Measurements from ENCODE around the gene PIK3R2.
A peak's percentile ranks its signal among the peaks of the same experiment; 100 is the strongest.
"Not testable (repeated sequence)": the region's sequence is repeated elsewhere in the genome, so short reads cannot be mapped to it uniquely, and the experiment has no call there.

Gene PIK3R2

DNA sequence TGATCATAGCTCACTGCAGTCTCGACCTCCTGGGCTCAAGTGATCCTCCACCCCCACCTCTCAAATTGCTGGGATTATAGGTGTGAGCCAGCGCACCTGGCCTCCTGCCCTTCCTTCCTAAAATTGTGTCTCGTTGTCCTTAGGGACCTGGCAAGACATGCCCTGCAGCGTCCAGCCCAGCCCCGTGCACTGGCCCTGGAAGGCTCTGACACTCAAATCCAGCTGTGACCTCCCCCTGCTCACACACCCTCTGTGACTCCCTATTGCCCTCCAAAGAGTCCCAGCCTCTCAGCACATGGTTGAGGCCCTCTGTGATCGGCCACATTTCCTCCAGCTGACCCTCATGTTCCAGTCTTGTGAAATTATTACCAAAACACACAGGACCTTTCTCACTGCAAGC lies 45.0 kb downstream of the PIK3R2 start:
- no peak for FAIRE-seq

DNA sequence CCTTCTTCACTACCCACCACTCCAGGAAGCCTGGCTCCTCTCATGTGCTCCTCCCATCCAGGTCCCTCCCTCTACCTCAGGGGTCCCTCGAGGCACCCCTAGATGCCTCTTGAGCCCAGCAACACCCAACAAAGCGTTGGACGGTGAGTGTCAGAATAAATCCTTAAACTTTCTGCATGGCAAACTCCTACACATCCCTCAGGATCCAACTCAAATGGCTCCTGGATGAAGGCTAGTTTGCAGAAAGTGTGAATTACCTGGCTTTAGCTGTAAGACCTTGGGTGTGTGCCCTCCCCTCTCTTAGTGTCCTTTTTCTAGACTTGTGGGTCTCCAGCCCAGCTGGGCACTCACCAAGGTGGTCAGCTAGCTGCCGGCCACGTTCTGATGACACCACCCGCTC lies 45.4 kb downstream of the PIK3R2 start:
- FAIRE-seq = no peak
- no peak for DNase-seq (ENCODE audit: insufficient read length, low spot score)

More for the DNA sequence above, 45.0 kb downstream of the PIK3R2 start:
- no peak for DNase-seq (ENCODE audit: insufficient read length, low spot score)

DNA sequence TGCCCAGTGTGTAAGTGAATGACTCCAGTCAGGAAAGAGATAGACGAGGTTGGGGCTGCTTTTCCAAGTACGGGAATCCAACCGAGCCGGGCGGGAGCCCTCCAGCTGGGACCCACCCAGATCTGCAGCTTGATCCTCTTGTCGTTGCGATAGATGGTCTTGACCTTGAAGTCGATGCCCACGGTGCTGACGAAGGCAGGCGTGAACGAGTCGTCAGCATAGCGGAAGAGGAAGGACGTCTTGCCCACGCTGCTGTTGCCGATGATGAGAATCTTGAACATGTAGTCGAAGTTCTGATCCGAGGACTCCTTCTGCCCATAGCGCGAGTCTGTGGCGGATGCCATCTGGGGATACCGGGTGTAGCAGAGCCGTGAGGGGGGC lies 49.4 kb downstream of the PIK3R2 start:
- DNase-seq (ENCODE audit: insufficient read length, low spot score) (no peak), FAIRE-seq (no peak)

DNA sequence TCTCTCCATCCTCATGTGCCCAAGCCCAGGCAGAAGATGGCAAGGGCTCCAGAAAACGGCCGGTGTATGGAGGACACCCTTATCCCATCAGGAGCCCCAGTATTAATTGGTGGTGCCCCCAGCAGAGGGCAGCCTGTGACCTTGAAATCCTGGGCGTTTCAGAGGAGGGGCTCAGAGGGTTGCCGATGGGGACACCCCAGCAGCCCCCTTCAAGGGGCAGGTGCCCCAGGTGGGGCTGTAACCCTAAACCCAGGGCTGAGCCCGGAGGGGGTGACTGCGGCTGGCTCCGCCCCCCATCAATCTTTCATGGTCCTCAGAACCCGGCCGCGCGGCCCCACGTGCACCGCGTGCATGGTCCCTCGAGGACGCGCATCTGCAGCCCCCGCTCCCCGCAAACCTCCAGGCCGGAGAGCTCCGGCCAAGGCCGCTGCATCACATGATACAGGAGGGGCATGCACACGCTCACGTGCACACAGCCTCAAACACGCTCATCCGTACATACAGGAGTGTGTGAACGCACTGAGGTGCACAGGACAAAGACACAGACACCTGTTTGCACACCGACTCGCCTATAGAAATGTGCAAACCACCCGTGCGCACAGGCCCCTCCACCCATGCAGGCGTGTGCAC lies 49.9 kb downstream of the PIK3R2 start:
- DNase-seq (ENCODE audit: insufficient read length, low spot score) = no peak
- FAIRE-seq = no peak

DNA sequence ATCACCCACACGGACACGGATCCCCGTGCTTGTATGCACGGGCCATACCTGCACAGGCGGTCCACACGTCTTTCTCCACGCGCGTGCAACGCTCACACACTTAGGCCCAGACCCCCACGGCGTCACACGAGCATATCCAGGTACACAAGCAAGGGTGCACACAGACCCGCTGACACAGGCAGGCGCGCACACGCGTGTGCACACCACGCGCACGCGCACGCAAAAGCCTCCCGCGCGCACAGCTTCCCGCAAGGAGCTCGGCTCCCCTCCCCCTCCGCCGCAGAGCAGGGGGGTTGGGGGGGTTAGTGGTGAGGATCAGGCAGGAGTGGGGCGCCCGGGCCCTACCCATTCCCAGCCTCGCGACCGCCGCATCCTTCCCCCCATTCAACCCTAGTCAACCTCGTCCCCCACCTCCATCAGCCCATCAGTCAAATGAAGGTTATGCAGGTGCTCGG lies 50.5 kb downstream of the PIK3R2 start:
- DNase-seq (ENCODE audit: insufficient read length, low spot score) = no peak
- FAIRE-seq = peak; percentile 18

DNA sequence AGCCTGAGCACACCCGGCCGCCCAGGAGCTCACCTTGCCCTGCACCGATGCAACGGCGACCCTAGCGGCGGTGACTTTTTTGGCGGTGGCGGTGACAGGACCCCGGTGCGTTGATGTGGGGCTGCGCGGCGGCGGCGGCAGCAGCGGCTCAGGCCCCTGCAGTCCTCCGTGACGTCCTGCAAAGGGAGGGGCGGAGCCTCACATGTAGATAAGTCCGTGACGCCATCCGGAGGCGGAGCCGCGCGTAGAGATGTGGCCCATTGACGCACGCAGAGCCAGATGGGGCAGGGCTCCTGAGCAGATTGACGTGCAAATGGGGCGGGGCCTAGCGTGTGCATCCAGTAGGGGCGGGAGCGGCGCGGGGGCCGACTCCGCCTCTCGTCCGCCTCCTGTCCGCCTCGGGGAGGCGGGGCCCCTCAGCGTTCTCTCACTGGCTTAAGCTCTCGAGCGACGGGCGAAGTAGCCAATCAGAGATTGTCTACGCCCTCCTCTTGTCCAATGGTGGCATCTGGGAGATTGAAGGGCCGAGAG lies 51.0 kb downstream of the PIK3R2 start, which contains the start of gene RAB3A:
TSS of gene RAB3A (minus strand) at position 180 of the 531 bp plus-strand sequence. CDS start 1,302 bp downstream, outside the sequence.
- peak; percentile 99 for FAIRE-seq
- peak; percentile 99 for DNase-seq (ENCODE audit: insufficient read length, low spot score)

DNA sequence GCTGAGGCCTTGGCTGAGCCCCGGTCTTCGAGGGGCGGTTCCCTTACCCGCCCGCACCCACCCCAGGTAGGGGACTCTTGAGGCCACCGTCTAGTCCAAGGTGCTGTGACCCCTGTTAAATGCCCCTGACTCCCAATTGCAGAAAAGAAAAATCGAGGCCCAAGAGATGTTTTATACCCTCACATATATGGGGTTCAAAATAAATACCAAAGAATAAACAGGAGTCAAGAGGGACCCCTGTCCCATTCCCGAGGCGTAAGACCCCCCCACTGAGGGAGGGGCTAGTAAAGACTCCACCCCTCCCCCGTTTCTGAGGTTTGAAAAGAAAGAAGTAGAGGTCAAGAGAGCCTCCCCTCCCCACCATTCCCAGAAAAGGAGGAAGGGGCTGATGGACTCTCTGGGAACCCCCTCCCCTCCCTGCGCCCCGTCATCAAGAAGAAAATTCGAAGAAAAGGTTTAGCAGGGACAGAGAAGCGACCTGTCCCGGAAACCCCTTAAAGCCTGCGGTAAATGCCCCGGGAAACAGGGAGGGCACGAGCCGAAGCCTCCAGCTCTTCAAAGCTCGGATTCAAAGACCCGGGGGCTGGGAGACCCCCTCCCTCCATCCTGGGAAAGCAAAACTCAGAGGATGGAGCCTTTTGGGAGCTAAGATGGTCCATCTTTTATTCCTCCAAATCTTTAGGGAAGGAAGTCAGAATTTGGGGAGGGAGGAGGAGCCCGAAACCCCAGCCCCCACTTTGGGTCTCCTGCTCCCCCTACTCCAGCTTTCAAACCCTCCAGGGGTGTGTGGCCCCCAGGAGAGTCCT lies 51.6 kb downstream of the PIK3R2 start:
- FAIRE-seq = peak; percentile 28
- no peak for DNase-seq (ENCODE audit: insufficient read length, low spot score)

DNA sequence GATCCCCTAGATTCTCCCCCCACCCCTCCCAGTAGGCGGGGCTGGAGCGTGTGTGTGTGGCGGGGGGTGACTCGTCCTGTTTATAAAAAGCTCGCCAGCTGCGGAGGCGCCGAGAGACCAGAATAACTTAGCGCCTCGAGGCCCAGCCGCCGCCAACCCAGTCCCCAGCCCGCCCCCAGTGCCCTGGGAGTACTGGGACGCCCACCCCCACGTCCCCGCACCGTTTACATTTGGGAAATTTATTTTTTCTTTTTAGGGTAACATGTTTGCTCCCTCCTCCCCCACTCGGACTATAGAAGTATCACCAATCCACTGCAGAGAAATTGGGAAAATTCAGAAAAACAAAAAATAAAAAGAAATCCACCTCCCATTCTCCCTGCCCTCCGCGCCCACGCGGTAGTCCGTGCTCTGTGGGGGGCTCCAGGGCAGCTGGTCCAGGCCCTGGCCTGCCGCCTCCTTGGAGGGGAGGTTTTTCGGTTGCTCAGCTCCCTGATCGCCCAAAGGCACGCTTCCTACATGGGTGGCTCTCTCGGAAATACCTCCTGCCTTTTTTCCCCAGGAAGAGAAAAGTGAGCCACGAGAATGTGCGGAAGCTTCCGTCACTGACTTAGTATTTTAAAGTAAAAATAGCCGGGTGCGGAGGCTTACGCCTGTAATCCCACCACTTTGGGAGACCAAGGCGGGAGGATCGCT lies 52.4 kb downstream of the PIK3R2 start:
- no peak for DNase-seq (ENCODE audit: insufficient read length, low spot score)
- no peak for FAIRE-seq

DNA sequence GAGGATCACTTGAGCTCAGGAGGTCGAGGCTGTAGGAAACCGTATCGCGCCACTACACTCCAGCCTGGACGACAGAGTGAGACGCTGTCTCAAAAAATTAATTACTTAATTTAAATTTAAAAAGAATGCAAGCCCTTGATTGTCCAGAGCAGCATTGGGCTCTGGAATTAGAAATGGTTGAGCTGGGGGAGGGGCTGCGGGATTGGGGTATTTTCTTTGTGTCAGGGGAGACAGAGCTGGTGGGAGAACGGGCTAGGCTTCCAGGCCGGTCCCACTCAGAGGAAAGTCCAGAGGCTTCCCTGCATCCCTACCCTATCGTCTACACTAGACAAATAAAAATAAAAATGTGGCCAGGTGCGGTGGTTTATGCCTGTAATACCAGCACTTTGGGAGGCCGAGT lies 53.1 kb downstream of the PIK3R2 start:
- no peak for DNase-seq (ENCODE audit: insufficient read length, low spot score)
- FAIRE-seq = no peak

DNA sequence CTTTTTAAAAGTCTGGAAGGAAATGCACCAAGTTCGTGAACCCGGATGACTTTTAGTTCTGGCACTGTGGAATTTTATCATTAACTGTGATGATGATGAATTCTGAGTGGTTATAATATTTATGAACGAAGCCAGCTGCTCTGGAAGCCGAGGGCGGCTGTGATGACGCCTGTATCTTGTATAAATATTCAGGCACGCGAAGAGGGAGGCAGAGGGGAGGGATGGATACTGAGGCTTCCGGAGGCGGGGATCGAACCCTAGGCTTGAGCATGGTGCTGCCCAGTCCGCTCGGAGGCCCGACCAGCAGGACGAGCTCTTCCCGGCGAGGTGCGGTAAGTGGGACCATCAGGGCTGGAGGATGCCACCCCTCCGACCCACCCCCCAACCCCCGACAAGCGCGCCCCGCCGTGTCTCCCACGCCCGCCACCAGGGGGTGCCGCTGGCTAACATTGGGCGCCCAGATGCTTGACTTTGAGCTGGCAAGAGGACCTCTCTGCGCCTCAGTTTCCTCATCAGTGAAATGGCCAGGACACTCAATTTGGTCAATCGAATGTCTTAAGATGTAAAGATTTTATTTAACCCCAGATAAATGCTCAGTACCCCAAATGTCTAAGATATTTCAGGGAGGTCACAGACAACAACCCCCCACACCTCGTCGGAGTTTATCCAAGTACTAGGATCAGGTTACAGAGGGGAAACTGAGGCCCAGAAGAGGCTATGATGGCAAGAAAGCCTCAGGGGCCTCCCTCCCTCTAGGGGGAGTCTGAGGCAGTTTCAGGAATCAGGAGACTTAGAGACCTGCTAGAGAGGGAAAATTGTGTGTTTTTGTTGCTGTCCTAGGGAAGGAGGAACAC lies 55.4 kb downstream of the PIK3R2 start:
- FAIRE-seq = no peak
- DNase-seq (ENCODE audit: insufficient read length, low spot score) = no peak

DNA sequence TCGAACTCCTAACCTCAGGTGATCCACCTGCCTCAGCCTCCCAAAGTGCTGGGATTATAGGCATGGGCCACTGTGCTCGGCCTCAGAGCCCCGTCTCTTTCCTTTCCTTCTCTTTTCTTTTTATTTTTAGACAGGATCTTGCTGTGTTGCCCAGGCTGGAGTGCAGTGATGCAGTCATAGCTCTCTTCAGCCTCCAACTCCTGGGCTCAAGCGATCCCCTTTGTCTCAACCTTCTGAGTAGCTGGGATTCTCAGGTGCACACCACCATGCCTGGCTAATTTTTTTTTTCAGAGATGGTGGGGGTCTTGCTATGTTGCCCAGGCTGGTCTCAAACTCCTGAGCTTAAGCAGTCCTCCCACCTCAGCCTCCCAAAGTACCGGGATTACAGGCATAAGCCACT lies 56.9 kb downstream of the PIK3R2 start:
- not testable (repeated sequence) for FAIRE-seq; DNase-seq (ENCODE audit: insufficient read length, low spot score)

DNA sequence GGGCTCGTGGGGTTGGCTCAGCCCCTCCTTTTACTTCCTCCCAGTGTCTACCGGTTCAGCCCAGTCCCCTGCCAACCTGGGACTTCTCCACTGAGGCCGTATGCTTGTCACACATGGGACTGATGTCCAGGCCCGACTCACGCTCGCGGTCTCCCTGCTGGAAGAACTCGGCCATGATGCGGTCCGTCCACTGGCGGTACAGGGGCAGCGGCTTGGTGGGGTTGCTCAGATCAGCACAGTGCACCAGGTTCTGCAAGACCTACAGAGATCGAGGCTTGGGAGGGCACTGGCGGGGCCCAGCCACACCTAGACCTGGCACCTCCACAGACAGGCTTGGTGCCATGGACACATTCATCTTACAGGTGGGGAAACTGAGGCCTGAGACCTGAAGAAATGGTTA lies 58.7 kb downstream of the PIK3R2 start:
- DNase-seq (ENCODE audit: insufficient read length, low spot score) (no peak), FAIRE-seq (no peak)

DNA sequence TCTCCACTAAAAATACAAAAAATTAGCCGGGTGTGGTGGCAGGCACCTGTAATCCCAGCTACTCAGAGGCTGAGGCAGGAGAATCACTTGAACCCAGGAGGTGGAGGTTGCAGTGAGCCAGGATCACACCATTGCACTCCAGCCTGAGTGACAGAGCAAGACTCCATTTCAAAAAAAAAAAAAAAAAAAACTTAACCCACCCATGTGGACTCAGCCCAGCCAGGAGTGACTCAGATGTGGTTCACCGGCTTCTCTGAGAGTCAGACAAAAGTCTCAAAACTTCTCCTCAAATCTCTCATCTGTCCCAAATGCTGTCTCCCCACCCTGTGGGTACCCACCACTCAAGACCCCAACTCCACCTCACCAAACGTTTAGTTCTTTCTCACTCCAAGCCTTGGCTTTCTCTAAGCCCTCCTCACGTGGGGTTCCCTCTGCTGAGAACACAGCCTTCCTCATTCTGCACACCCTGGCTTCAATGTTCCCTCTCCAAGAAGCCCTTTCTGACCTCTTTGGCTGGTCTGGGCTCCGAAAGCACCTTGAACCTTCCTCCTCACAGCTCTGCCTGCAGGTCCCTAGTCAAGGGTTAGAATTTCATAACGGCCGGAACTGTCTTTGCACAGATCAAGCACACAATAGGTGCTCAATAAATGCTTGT lies 61.9 kb downstream of the PIK3R2 start:
- DNase-seq (ENCODE audit: insufficient read length, low spot score) (no peak), FAIRE-seq (no peak)

DNA sequence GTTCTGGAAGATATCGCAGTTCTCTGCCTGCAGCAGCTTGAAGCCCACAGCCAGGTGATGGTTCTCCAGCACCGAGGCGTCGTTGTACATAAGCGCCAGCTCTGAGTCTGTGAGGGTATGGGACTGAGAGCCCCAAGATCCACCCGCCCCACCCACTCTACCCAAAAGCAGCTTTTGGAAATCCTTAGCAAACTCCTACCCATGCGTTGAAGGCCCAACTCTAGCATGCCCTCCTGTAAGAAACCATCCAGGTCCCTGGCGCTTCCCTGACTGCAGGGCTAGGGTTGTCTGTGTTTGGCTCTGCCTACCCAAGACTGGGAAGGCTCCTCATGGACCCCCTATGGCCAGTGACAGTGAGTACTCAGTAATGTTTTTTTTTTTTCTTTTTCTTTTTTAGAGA lies 63.8 kb downstream of the PIK3R2 start:
- DNase-seq (ENCODE audit: insufficient read length, low spot score) (no peak), FAIRE-seq (no peak)

DNA sequence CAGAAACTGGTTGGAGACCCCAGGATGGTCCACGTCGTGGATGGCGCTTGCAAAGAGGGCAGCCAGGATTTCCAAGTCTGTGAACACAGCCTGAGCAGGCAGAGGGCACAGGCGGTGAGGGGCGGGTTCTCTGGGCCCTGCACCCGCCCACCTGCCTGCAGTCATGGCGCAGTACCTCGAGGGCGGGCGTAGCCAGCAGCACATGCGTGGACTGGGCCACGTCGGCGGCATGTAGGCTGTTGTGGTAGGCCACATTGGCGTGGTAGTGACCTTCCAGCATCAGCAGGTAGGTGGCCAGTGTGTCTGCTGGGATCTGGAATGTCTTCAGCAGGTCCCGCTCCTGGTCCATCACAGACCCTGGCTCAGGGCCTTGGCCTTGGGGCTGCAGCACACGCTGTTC lies 65.2 kb downstream of the PIK3R2 start:
- FAIRE-seq = no peak

DNA sequence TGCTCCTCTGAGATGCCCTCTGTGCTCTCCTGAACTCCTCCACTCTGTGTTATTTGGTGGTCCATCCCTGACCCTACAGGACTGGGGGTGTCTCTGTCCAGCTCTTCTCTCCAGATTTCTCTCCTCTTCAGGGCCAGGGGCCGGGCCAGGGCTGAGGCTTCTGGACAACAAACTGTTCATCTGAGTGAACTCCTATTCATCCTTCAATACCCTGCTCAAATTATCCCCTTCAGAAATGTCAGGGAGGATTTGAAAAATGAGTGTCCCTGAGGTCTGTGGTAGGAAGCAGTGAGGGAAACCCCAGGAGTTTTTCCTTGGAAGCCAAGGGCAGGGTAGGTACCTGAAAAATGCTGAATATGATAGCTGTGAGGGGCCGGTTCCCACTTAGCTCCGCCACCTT lies 65.6 kb downstream of the PIK3R2 start:
- no peak for DNase-seq (ENCODE audit: insufficient read length, low spot score)
- FAIRE-seq = no peak

More for the DNA sequence above, 65.2 kb downstream of the PIK3R2 start:
- no peak for DNase-seq (ENCODE audit: insufficient read length, low spot score)
